ENCODE data around the gene NKD2. TPM values are rescaled to one million over a fixed set of nuclear protein-coding genes. Genes with fewer than 3 reads are reported as not detected.

Gene NKD2
- total and polyA plus RNA-seq, 2 of the 4 experiments (the other 2 are of a cell fraction) = not detected

- H4K91ac ChIP-seq (ENCODE audit: insufficient read depth, low read depth, low read length) = no peak overlapping the region
- H4K8ac ChIP-seq (ENCODE audit: low read depth in 2 of 2, low read length in 2 of 2) = no peak overlapping the region
- ChIA-PET POLR2A (ENCODE audit: unreplicated experiment) (no interaction called here), CTCF (no interaction called here)
- no TSS peak for BruUV-seq (replicated peaks)
- no peak overlapping the region for H3K18ac ChIP-seq (ENCODE audit: low read depth, low read length)
- H3K9me3 ChIP-seq (ENCODE audit: control insufficient read depth, insufficient read depth, low read length) = no peaks in the 10 kb centered on the region
- H3K4me3 ChIP-seq (ENCODE audit: insufficient read depth, low read depth, low read length) = no peak overlapping the region
- H3K9me1 ChIP-seq (ENCODE audit: insufficient read depth, low read length) = no peaks in the 10 kb centered on the region
- H4K5ac ChIP-seq (ENCODE audit: low read depth, low read length) = no peak overlapping the region
- H3K36me3 ChIP-seq (ENCODE audit: control insufficient read depth, insufficient read depth, low read length) = no peaks in the 10 kb centered on the region
- DNase-seq = no peak
- H3K79me1 ChIP-seq (ENCODE audit: low read depth in 1 of 2, low read length in 2 of 2) = no peaks in the 10 kb centered on the region
- peaks cover 46% of the 10 kb centered on the region for H3K27me3 ChIP-seq (ENCODE audit: control insufficient read depth, insufficient read depth, low read length)
- ATAC-seq (ENCODE audit: low read depth) = no peak
- no peak overlapping the region for H2BK15ac ChIP-seq (ENCODE audit: low read depth, low read length)
- no peaks in the 10 kb centered on the region for H3K4me1 ChIP-seq (ENCODE audit: control insufficient read depth, insufficient read depth, low read length)
- in situ Hi-C loops (cut with MboI; ENCODE audit: low sequenced_read_pairs) (no loop called here), intact Hi-C loops (cut with micrococcal nuclease) (no loop called here), dilution Hi-C loops (cut with HindIII; ENCODE audit: low sequenced_read_pairs, unreplicated experiment) (no loop called here)
- H2BK20ac ChIP-seq (ENCODE audit: low read depth, low read length) = no peak overlapping the region
- no peak overlapping the region for H3K4me2 ChIP-seq (ENCODE audit: low read depth, low read length)
- no peak overlapping the region for H3K27ac ChIP-seq (ENCODE audit: insufficient read depth, low read length)
- no peak overlapping the region for H3K14ac ChIP-seq (replicated peaks; ENCODE audit: low read depth, low read length)
- H2AK5ac ChIP-seq (ENCODE audit: low read depth, low read length) = no peak overlapping the region
- H3K4ac ChIP-seq (ENCODE audit: low read depth, low read length) = no peak overlapping the region
- TF ChIP-seq RFX5 (IDR thresholded peaks at IDR 0.05; ENCODE audit: low read depth, low read length) (no peak), CEBPB (IDR thresholded peaks at IDR 0.05; ENCODE audit: low read depth, low read length) (no peak), MXI1 (IDR thresholded peaks at IDR 0.05; ENCODE audit: borderline replicate concordance, low read depth, low read length) (no peak), MAZ (IDR thresholded peaks at IDR 0.05; ENCODE audit: borderline replicate concordance, low read depth, low read length) (no peak), ELK1 (IDR thresholded peaks at IDR 0.05; ENCODE audit: borderline replicate concordance, low read depth, low read length) (no peak), POLR2A (IDR thresholded peaks at IDR 0.05; ENCODE audit: low read depth, low read length) (no peak), SMC3 (IDR thresholded peaks at IDR 0.05; ENCODE audit: low read depth, low read length) (no peak), CTCF (conservative IDR thresholded peaks at IDR 0.05; ENCODE audit: low read depth, low read length) (no peak), RCOR1 (IDR thresholded peaks at IDR 0.05; ENCODE audit: insufficient replicate concordance, low read length) (no peak)
- H2BK5ac ChIP-seq (ENCODE audit: low read depth, low read length, poor library complexity, severe bottlenecking) = no peak overlapping the region
- no peak overlapping the region for H3K23ac ChIP-seq (ENCODE audit: low read depth, low read length)
- H4K20me1 ChIP-seq (ENCODE audit: insufficient read depth, low read length) = no peaks in the 10 kb centered on the region
- H2BK120ac ChIP-seq (ENCODE audit: low read depth, low read length) = no peak overlapping the region
- no peak overlapping the region for H2AK9ac ChIP-seq (replicated peaks; ENCODE audit: low read depth, low read length, poor library complexity)
- no peak overlapping the region for H3K56ac ChIP-seq (ENCODE audit: extremely low read depth, insufficient read depth, low read length)
- H3K9ac ChIP-seq (ENCODE audit: low read depth, low read length) = no peak overlapping the region
- WGBS, 2 experiments (ENCODE audit: extremely low coverage in 2 of 2, insufficient read length in 1 of 2) = 85% methylated on average over 11 of the region's 17 CpGs; no CpG with 5 or more reads in 1 of the 2 experiments
- H2AFZ ChIP-seq (replicated peaks; ENCODE audit: low read length, poor library complexity) = no peak overlapping the region
Measured at GRCh38 chr5:1014781-1015221, 6.2 kb downstream of the NKD2 start.

Data from IMR-90 (cell line).